NCI-H345 treated with DMSO at 0.1 percent for 48 hours (cell line): ENCODE data around the gene PIK3CD.
"Not testable (repeated sequence)": the region's sequence is repeated elsewhere in the genome, so short reads cannot be mapped to it uniquely, and the experiment has no call there.

ENCODE experiments used
- DNase-seq: peaks from one replicate; lab custom pipeline; 2025; ENCODE audit not compliant: unreplicated experiment; lab: John Stamatoyannopoulos, UW

The PIK3CD gene

GRCh38 chr1:9731561-9731960 is 80.0 kb downstream of the PIK3CD start:
- no peak for DNase-seq

- DNase-seq: no peak
Measured at GRCh38 chr1:9732123-9732971, 80.8 kb downstream of the PIK3CD start.

- DNase-seq: no peak
Measured at GRCh38 chr1:9733160-9733789, 81.7 kb downstream of the PIK3CD start.

GRCh38 chr1:9735800-9736199 is 84.3 kb downstream of the PIK3CD start:
- DNase-seq: no peak

GRCh38 chr1:9736241-9736640 is 84.7 kb downstream of the PIK3CD start:
- DNase-seq: no peak

- no peak for DNase-seq
Measured at GRCh38 chr1:9737057-9737456, 85.5 kb downstream of the PIK3CD start.

- DNase-seq: no peak
Measured at GRCh38 chr1:9737671-9738070, 86.1 kb downstream of the PIK3CD start.

- no peak for DNase-seq
Measured at GRCh38 chr1:9744106-9744799, 92.7 kb downstream of the PIK3CD start.

GRCh38 chr1:9746211-9746610 is 94.7 kb downstream of the PIK3CD start:
- no peak for DNase-seq

- no peak for DNase-seq
Measured at GRCh38 chr1:9746651-9747050, 95.1 kb downstream of the PIK3CD start.

GRCh38 chr1:9748391-9748790 is 96.9 kb downstream of the PIK3CD start:
- DNase-seq: not testable (repeated sequence)

GRCh38 chr1:9749361-9749760 is 97.8 kb downstream of the PIK3CD start:
- no peak for DNase-seq

GRCh38 chr1:9751971-9752370 is 100.4 kb downstream of the PIK3CD start:
- no peak for DNase-seq

- DNase-seq: no peak
Measured at GRCh38 chr1:9753121-9753531, 101.6 kb downstream of the PIK3CD start.

GRCh38 chr1:9755441-9755995 is 104.0 kb downstream of the PIK3CD start:
- DNase-seq: no peak

GRCh38 chr1:9758559-9759121 is 107.1 kb downstream of the PIK3CD start:
- DNase-seq: no peak

GRCh38 chr1:9759939-9760338 is 108.4 kb downstream of the PIK3CD start:
- DNase-seq: no peak

GRCh38 chr1:9760824-9761223 is 109.3 kb downstream of the PIK3CD start:
- no peak for DNase-seq

GRCh38 chr1:9761855-9762254 is 110.3 kb downstream of the PIK3CD start:
- no peak for DNase-seq

GRCh38 chr1:9762446-9762845 is 110.9 kb downstream of the PIK3CD start:
- DNase-seq: not testable (repeated sequence)

- DNase-seq: no peak
Measured at GRCh38 chr1:9763914-9764313, 112.4 kb downstream of the PIK3CD start.
